Stimulated activated CD4-positive, alpha-beta T cell treated with anti-CD3 and anti-CD28 coated beads, TNF-alpha, amount 100 ng/mL, for 4 hours (primary cell): ENCODE measurements around the gene SP9.

Experiments
- DNase-seq, 3 experiments: peaks; one replicate each; pipeline ENCODE4 v3.0.0-alpha.2; 2020; ENCODE audit warnings: low read depth in 3 of 3

SP9 gene

GRCh38 chr2:174333372-174334277, 1.1 kb upstream of the SP9 start:
- DNase-seq: no peak

- no peak for DNase-seq
Observed at GRCh38 chr2:174334278-174334715, 457 bp upstream of the SP9 start.

- no peak for DNase-seq
Observed at GRCh38 chr2:174335254-174335987, 667 bp downstream of the SP9 start.

- no peak for DNase-seq
Observed at GRCh38 chr2:174335988-174336500, 1.3 kb downstream of the SP9 start.

- no peak for DNase-seq
Observed at GRCh38 chr2:174336501-174337336, 2.0 kb downstream of the SP9 start.

- DNase-seq: no peak
Observed at GRCh38 chr2:174337337-174338146, 2.8 kb downstream of the SP9 start.

- DNase-seq: no peak
Observed at GRCh38 chr2:174338147-174338605, 3.4 kb downstream of the SP9 start.

- no peak for DNase-seq
Observed at GRCh38 chr2:174338671-174339560, 4.2 kb downstream of the SP9 start.

- no peak for DNase-seq
Observed at GRCh38 chr2:174339561-174340399, 5.0 kb downstream of the SP9 start.

- no peak for DNase-seq
Observed at GRCh38 chr2:174340400-174341292, 5.9 kb downstream of the SP9 start.

GRCh38 chr2:174341293-174341994, 6.7 kb downstream of the SP9 start:
- peak; percentile 73 to 81 (median 80) for DNase-seq

- no peak for DNase-seq
Observed at GRCh38 chr2:174341995-174342685, 7.4 kb downstream of the SP9 start.

GRCh38 chr2:174342686-174343342, 8.1 kb downstream of the SP9 start:
- DNase-seq: no peak

- DNase-seq: no peak
Observed at GRCh38 chr2:174343343-174343622, 8.5 kb downstream of the SP9 start.

- DNase-seq: no peak
Observed at GRCh38 chr2:174343623-174344455, 9.1 kb downstream of the SP9 start.
